GM03348 (cell line): ENCODE data around the gene TULP1.
A peak's percentile ranks its signal among the peaks of the same experiment; 100 is the strongest.

Experiments used
- DNase-seq: peaks from one replicate; pipeline ENCODE4 v3.0.0; 2012; ENCODE audit warnings: low spot score

The TULP1 gene

DNA sequence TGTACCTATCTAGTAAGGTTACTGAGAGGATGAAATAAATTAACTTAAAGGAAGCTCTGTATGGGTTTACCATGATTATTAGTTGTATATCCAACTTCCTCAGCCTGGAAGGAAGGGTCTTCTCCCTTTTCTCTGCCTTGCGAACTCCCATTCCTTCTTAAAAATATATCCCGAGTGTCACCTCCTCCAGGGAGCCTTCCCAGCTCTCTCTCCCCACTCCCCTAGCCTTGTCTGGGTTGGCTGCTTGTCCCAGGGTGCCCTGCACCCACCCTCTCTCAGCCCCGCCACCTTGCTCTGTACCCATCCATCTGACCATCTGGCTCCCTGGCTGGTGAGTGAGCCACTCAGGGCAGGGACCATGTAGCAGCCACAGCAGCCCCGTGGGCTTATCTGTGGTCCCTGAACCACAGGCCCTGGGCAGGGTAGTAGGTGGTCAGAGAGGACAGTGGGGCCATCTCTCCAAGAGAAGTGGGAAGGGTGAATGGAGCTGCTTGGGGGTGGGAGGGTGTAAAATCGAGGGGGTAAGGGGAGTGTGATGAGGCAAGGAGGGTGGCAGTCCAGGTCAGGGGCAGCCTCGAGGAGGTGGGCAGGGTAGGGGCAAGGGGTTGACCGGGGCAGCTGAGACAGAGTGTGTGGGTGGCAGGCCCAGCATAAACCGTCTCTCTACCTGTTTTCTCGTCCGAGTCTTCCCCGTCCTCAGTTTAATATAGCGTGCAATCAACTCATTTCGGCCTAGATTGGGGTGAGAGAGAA, 28.6 kb downstream of the TULP1 start:
- no peak for DNase-seq

DNA sequence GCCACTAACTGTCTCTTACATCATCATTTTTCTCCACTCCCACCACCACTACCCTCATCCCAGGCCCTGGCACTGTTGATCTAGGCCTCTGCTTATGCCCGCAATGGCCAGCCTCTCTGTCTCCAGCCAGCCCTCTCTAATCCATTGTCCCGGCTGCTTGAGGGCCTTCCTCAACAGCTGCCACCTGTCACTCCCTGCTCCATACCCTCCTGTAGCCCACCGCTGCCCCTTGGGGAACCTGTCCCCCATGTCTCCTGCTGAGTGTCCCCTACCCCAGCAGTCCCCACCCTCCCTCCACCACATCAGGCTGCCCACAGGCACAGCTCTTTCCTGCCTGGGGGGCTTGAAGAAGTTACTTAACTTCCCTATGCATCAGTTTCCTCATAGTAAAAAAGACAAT, 29.2 kb downstream of the TULP1 start:
- no peak for DNase-seq

DNA sequence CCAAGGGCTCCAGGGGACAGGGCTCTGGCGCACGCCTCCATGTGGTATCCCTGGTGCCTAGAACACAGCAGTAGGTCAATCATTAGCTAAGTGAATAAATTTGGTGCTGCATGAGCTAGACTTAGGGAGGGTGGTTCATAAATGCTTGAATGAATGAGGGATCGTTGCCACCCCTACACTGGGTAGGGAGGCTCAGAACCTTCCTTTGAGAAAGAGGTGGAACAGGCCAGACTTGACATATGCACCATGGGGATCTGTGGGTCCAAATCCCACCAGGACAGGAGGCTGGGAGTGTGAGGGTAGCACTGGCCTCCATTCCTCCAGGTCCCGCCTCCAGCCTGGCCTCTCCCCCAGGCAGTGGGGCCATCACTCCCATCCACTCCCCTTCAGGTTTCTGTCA, 29.6 kb downstream of the TULP1 start:
- DNase-seq, result no peak

DNA sequence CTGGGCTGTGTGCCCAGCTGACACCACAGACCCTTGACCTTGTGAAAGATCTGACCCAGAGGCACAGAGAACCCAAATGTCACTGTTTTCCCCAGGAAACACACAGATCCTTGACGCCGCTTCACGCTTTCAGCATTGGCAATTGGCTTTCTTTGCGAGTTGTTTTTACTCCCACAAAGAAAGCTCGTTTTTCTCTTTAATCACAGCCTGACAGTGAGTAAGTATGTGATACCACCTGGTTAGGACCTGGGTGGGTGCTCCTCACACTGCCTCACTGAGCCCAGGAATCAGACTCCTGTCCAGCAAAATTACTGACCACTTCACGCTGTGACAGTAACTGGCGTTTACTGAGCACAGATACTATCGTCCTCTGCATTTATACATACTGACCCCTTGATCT, 31.5 kb downstream of the TULP1 start:
- no peak for DNase-seq

DNA sequence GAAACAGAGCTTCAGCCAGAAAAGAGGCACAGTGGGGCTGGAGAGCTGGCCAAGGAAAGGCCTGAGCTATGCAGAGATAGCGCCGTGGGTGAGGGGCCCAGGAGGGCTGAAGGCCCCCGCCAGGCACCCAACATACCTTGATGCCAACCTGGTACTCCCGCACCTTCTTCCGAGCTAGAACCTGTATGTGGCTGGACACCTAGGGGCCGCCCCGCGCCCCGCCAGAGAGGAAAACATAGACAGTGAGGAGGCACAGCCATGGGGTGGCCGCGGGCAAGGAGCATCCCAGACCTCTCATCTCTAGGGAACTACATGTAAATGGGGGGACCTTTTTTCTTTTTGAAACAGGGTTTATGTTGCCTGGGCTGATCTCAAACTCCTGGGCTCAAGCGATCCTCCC, 32.5 kb downstream of the TULP1 start:
- DNase-seq, result no peak

DNA sequence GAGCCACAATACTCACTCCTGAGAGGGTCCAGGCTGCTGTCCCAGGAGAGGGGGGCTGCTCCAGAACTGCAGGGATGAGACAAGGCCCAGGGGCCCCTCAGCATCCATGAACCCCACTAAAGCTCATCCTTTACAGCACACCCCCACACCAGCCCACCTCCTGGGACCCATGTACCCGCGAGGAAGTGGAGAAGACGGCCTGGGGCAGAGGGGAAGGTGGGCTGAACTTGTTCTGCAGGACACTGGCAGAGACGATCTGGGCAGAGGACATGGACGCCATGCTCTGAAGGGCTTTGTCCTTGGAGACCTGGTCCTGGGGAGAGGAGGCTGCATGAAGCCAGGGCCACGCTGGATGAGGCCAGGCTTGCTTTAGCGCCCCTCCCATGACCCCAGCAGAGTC, 34.4 kb downstream of the TULP1 start:
- DNase-seq, result no peak

DNA sequence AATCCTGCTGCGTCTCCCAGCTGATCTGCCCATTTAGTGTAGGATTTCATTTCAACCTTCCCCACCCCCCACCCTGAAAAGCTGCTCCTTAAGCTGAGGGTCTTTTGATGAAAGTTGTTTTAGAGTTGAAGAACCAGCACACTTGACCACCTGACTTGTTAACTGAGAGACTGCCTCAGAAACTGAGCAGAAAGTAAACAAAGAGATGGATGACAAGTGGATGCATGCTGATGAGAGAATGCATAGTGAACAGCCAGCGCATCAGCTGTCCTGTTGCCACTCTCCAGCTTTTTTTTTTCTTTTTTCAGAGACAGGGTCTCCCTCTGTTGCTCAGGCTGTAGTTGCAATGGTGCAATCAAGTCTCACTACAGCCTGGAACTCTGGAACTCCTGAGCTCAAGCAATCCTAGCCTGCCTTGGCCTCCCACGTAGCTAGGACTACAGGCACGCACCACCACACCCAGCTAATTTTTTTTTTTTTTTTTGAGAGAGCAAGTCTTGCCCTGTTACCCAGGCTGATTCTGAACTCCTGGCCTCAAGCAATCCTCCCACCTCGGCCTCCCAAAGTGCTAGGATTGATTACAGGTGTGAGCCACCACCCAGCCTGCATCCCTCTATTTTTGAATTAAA, 35.0 kb downstream of the TULP1 start:
- DNase-seq, result no peak

DNA sequence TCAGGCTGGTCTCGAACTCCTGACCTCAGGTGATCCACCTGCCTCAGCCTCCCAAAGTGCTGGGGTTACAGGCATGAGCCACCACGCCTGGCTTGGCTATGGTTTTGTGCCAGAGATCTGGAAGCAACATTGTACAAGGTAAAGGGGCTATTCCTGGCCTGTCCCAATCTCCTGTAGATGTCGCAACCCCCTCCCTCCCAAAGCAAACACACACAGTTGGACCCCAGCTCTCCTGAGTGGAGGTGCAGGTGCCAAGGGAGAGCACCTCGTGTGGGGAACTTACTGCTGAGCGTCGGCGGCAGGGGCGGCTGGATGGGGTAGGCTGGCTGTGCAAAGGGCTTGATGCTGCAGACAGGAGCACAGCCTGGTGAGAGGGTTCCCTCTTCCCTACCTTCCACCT, 35.7 kb downstream of the TULP1 start:
- no peak for DNase-seq

DNA sequence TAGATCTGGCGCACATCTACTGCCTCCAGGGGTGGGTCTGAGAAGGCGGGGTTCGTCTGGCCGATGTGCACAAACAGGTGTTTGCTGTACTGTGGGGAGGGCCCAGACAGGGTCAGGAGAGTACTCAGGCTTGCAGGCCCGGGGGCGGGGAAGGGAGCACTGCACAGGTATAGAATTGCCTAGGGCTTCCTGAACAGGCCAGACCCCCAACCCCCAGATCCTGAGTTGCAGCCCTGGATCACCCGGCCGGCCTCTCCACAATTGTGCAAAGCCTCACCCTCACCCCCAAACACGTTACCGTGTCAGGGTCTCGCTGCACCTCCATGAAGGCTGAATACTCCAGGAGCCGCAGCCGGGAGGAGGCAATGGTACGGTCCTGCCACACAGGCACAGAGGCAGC, 36.7 kb downstream of the TULP1 start:
- no peak for DNase-seq

DNA sequence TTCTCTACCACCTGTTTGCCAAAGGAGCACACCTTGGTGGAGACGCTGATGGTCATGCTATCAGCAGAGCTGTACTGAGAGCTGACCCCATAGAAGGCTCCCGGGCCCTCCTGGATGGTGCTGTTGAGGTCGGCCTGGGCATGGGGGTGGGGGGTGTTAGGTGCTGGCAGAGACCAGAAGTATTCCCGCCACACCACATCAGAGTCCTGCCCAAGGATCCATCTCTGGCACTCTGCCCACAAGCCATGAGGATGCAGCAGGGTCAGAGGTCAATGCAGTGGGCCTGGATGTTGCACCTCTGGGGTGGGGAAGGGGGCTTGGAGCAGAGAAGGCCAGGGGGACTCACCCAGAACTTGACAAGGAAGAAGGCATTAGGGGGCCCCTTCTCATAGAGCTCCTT, 37.1 kb downstream of the TULP1 start:
- no peak for DNase-seq

DNA sequence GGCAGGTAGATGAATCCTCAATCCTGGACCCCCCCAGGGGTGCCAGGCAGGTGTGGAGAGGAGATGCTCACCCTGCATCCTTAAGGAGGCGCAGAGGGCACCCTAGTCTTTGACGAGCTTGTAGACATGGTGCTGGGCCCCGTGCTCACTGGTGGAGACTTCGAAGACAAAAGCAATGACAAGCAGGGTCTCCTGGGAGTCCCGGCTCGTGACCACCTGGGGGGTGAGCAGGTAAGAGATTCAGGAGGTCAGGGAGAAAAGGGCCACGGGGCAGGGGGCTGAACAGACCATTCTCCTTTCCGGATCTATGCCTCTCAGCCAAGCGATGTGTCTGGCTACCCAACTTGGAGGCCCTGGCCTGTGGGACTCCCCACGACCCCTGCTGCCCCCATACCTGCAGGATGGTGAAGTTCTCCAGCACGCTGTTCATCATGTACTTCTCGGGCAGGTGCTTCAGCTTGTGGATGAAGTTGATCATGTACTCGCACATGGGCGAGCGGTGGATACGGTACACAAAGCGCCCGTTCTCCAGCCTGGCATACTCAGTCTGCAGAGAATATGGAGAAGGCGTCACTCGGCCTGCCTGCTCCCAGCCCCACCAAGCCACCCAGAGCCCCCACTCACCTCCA, 37.6 kb downstream of the TULP1 start:
- DNase-seq, result no peak

DNA sequence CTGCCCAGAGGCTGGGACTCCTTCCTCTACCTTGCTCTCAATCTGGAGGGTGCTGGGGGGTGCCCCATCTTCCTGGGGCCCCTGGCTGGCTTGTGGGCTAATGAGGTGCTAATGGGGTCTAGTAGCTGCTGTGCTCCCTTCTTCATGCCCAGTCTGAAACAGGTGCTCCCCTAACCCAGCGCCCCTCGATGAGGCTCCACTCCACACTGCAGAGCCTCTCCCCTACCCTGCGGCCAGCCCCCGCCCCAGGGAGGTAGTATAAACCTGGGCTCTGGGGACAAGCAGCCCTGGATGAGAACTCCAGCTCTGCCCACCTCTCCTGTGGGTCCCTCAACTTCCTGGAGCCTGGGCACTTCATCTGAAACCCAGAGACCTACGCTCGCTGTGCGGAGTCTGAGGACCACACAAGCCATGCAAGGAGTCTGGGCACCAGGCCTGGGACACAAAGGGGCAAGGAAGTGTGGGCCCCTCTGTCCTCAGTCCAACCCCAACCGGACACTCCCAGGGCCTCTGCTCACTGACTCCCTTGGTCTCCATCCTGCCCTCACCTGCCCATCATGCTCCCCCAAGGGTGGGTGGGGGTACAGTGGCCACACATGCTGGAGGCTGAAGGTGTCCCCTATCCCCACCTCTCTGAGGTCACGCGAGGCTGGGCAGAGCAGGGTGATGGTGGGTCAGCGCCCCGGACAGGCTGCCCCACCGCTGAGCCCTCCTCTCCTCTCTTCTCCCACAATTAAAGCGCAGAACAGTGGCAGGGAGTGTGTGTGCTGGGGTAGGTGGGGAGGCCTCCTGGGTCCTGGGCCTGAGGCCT, 38.4 kb downstream of the TULP1 start:
- no peak for DNase-seq

DNA sequence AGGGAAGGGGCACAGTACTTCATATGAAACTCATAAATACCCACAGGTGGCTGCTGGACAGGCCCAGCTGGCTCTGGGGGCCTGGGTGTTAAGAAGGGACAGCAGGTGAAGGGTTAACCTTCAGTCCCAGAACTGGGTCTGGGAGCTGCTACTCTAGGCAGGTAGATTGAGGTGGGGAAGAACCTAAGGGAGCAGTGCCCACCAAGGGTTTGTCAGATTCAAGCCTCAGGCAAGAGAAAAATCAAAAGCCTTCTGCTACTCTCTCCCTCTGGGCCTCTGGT, 38.9 kb downstream of the TULP1 start:
- no peak for DNase-seq

DNA sequence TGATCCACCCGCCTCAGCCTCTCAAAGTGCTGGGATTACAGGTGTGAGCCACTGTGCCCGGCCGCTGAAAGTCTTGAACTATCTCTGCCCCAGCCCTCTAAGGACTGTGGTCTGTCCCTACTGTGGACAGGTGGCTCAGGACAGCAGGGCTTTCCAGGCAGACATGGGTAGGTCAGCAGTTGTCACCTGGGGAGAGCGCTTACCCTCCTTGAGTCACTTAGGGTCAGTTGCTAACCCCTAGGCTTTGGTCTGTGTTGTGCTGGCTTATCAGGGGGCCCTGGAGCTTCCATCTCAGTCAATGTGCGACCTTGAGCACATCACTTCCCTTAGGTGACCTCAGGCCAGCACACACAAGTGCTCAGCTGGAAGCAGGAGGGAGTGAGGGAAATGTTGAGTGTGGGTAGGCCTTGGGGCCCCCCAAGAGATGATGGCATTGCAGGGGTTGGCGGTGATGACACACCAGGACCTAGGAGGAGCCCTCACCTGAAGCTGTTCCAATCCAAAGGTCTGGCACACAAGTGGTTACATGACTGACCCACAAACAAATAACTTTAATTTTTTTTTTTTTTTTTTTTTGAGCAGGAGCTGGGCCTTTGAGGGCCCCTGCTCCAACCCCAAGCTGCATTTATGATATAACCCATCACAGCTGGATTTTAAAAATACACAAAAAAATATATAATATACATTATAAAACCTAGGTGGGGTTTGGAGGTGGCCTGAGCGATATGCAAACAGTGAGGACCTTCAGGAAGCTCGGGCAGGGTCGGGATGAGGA, 39.4 kb downstream of the TULP1 start:
- no peak for DNase-seq

DNA sequence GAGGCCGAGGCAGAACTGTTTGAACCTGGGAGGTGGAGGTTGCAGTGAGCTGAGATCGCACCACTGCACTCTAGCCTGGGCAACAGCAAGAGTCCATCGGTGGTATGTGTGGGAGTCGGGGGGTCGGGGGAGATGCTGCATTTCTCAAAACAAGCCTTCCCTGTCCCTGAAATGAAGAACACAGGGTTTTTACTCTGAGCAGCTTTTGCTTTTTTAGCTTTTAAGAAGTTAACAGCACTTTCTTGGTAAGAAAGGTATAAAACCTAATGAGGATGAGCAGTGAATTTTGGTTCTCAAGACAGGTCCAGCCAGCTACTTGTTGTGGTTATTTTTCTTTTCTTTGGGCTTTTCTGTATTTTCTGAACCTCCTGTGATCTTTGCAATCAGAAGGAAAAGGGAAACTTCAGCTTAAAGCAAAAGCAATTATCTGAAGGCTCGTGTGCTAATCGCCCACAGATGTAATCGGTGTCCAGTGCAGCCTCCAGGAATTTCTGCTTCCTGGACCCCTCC, 40.8 kb downstream of the TULP1 start:
- DNase-seq, result no peak

DNA sequence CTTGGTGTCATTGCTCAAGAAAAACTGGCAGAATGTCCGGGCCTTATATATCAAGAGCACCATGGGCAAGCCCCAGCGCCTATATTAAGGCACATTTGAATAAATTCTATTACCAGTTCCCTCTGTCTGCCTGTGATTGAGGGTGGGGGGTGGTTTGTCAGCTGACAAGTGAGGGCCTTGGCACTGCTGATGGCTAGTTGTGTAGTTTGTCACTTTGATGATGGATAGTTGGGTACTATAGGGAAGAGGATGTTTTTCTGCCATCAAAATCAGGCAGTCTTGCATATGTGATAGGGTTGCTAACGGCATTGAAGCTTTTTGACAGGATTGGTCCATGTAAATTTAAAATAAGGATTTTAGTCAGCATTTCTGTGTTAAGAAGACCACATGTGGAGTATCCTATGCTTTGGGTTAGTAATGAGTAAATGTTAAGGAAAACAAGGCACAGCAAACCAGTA, 42.0 kb downstream of the TULP1 start:
- DNase-seq, result no peak

DNA sequence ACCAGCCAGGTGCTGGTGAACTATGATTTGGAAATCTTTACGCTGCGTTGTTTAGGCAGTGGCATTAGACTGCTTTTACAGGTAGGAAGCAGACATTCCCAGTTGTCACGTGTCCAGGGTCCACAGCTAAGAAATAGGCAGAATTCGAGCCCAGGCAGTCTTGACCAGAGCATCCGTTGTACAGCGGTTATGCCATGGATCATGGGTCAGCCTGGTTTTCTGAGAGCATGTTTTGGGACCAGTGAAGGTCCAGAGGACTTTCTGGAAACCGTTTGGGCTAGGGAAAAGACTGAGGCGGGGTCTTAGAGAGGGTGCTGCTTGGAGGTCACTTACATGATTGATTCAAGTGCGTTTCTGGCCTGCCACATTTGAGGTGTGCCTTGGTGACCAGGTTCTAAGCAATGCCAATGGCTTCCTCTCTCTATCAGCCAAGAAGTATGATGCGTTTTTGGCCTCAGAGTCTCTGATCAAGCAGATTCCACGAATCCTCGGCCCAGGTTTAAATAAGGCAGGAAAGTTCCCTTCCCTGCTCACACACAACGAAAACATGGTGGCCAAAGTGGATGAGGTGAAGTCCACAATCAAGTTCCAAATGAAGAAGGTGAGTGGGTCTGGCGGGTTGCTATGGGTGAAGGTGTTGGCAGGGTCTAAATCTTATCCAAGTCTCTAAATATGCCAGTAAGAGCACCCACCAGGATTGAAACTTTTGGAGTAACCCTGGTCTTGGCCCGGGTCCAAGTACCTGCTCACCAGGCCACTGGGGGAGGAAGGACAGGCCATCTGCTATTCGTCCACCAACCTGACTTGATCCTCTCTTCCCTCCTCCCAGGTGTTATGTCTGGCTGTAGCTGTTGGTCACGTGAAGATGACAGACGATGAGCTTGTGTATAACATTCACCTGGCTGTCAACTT, 42.7 kb downstream of the TULP1 start:
- no peak for DNase-seq

DNA sequence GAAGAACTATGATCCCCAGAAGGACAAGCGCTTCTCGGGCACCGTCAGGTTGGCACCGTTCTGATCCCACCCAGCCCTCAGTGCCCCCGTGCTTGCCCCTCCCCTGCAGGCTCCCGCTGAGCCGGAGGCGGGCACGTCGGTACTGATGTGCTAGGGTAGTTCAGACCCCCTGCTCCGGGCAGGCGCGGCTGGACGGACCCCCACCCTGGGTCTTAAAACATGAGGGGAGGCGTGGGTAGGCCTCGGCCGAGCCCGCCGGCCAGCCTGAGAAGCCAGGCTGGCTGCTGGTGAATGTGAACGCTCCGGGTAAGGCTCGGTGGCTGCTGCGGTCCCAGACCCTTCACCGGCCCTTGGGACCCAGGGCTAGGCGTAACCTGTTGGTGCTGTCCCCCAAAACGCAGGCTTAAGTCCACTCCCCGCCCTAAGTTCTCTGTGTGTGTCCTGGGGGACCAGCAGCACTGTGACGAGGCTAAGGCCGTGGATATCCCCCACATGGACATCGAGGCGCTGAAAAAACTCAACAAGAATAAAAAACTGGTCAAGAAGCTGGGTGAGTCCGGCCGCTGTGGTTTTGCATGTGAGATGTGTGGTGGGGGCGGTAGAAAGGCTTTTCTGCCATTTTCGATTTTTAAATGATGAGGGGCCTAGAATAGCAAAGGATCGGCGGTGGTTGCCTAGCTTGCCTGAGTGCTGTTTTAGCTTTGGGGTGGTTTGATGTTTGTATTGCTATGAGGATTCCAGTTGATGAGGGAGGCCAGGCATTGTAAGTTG, 43.5 kb downstream of the TULP1 start:
- DNase-seq, result no peak

DNA sequence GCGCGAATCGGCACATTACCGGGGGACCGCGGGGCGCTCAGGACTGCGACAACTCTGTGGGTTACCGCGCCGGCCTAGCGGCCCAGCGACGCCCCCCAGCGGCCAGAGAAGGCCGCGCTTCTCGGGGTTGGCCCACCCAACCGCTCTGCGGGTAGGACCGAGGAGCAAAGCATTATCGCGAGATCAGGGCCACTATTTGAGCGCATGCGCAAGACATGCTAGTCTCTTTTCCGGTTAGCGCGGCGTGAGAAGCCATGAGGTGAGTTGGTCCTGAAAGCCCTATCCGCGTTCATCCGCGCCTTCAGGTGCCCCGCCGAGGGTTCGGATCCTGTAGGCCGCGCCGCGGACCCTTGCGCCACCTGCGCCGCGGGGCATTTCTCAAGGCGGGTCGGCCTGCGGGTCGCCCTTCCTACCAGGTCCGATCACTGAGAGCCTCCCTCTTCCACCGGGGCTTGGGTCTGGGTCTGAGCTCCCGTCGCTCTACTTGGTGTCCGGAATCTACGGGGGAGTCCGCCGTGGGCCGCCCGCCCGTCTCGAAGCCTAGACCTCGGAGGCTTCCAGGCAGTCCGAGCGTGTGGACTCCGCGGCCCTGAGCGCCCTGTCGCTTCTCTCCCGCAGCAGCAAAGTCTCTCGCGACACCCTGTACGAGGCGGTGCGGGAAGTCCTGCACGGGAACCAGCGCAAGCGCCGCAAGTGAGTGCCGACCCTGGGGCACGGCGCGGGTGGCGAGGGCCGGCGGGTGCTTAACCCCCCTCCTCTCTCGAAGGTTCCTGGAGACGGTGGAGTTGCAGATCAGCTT, 44.3 kb downstream of the TULP1 start, which contains the start of gene RPL10A:
Gene RPL10A (plus strand): TSS at position 221 of the 799 bp plus-strand sequence. CDS start 34 bp downstream, at position 255.
- DNase-seq, result peak; percentile 98
